Gastroesophageal sphincter (tissue), 3 donors: ENCODE data around the gene FUT4.

Experiments used
- EP300 ChIP-seq: sonication (generic); formaldehyde crosslinking; IDR thresholded peaks from one replicate; pipeline ENCODE4 v1.6.1; 2017; ENCODE audit warnings: antibody characterized with exemption, mild to moderate bottlenecking
- TF ChIP-seq, protein P1 (sequence below), 4 experiments: fragments of 200-600 bp in 2 of 4; fragments of 450-650 bp in 2 of 4; sonication (generic) in 1 of 4; IDR thresholded peaks; one replicate each; pipeline ENCODE4 v1.5.1; 2017 to 2019; ENCODE audit warnings: antibody characterized with exemption in 4 of 4, mild to moderate bottlenecking in 2 of 4, moderate library complexity in 2 of 4

DNA sequence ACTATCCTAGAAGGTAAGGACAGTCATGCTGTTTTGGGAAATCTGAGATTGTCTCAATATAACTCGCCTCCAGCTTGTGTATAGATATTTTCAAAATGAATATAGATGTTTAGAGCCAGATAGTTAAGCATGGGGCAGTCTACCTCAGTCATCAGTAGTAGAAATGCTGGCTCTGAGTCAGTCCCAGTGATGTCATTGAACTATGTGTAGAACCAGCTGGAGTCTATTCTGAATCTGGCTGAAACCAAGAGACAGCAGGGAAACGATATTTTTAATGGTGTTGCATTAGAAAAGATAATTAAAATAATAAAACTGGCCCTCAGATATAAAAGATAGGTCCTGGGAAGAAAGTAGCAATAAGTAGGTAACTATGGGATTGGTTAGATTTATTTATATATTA is 49.3 kb downstream of the FUT4 start:
- TF ChIP-seq, protein P1, sequence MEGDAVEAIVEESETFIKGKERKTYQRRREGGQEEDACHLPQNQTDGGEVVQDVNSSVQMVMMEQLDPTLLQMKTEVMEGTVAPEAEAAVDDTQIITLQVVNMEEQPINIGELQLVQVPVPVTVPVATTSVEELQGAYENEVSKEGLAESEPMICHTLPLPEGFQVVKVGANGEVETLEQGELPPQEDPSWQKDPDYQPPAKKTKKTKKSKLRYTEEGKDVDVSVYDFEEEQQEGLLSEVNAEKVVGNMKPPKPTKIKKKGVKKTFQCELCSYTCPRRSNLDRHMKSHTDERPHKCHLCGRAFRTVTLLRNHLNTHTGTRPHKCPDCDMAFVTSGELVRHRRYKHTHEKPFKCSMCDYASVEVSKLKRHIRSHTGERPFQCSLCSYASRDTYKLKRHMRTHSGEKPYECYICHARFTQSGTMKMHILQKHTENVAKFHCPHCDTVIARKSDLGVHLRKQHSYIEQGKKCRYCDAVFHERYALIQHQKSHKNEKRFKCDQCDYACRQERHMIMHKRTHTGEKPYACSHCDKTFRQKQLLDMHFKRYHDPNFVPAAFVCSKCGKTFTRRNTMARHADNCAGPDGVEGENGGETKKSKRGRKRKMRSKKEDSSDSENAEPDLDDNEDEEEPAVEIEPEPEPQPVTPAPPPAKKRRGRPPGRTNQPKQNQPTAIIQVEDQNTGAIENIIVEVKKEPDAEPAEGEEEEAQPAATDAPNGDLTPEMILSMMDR (IDR thresholded peaks at IDR 0.05): no peak
- no peak for TF ChIP-seq EP300
